GM12801 (cell line): Measurements from ENCODE around the gene GPC4.

Source experiments
- TF ChIP-seq, protein P1 (sequence below): IDR thresholded peaks from one replicate; pipeline ENCODE4 v1.5.1; 2011; ENCODE audit warnings: control low read depth; ENCODE audit not compliant: insufficient read length; ENCODE audit errors: extremely low read depth

GPC4 gene

DNA sequence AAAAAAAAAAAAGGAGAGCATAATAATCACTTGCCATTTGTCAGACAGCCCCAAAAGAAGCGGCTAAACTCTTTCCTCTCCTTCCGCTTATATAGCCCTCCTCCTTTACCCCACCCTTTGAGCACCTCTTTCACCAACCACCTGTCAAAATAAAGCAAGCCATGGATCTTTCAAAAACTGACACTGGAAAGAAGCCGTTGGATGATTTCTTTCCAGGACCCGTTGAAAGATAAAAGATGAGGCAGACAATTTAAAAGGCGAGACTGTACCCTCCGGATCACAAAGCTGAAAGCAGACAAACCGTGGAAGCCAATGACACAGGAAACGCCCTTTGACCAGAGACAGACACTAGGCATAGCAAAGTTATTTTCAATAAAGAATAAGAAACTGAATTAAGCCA lies 22.6 kb downstream of the GPC4 start:
- TF ChIP-seq, protein P1, sequence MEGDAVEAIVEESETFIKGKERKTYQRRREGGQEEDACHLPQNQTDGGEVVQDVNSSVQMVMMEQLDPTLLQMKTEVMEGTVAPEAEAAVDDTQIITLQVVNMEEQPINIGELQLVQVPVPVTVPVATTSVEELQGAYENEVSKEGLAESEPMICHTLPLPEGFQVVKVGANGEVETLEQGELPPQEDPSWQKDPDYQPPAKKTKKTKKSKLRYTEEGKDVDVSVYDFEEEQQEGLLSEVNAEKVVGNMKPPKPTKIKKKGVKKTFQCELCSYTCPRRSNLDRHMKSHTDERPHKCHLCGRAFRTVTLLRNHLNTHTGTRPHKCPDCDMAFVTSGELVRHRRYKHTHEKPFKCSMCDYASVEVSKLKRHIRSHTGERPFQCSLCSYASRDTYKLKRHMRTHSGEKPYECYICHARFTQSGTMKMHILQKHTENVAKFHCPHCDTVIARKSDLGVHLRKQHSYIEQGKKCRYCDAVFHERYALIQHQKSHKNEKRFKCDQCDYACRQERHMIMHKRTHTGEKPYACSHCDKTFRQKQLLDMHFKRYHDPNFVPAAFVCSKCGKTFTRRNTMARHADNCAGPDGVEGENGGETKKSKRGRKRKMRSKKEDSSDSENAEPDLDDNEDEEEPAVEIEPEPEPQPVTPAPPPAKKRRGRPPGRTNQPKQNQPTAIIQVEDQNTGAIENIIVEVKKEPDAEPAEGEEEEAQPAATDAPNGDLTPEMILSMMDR: no peak

DNA sequence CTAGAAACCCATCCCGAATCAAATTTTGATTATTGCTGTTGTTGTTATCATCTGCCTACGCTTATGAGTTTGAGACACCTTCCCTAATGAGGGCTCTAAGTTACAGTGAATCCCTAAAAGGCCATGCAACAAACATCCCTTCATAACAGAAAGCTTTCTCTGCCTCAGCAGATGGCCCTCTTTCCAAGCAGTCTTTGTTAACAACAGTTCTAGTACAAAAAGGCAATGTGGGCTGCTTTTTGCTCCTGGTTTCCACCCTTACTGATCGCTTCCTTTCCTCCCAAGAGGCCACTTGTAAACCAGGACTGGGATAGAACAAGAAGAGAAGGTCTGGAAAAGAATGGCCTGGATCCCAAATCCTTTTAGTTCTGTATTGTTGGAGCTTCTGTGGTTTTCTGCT lies 24.2 kb downstream of the GPC4 start:
- TF ChIP-seq, protein P1: no peak

DNA sequence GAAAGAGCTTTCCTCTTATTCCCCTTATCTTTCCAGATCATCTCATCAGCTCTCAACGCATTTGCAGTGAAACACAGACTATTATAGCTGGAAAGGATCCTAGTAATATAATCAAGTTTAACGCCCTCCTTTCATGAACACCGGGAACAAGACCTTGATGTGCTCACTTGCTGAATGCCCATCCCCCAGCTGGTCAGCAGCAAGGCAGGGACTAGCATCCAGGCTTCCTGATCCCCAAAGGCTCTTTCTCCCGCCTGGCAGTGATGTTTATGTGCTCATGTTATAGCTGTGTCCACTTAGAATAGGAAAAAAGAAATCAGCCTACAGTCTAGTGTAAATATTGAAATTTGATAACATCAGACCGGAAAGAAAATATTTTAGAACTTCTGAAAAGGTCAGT lies 24.6 kb downstream of the GPC4 start:
- TF ChIP-seq, protein P1: no peak

DNA sequence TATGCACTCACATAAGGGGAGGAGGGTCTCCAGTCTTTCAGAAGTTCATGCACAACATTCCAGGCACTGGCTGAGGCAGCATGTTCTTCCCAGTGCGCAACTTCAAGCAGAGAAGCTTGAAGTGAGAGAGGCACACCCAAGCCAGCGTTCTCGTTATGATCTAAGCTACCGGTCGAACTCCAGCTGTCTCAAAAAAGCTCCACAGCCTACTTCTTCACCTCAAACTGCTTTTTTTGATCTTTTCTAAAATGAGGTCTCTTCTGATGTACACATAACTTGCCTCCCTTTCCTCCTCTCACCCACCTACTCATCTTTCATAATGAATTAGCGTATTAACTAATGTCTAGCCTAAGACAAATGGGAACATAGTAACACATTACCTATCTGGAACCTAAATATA lies 25.3 kb downstream of the GPC4 start:
- TF ChIP-seq, protein P1: no peak

DNA sequence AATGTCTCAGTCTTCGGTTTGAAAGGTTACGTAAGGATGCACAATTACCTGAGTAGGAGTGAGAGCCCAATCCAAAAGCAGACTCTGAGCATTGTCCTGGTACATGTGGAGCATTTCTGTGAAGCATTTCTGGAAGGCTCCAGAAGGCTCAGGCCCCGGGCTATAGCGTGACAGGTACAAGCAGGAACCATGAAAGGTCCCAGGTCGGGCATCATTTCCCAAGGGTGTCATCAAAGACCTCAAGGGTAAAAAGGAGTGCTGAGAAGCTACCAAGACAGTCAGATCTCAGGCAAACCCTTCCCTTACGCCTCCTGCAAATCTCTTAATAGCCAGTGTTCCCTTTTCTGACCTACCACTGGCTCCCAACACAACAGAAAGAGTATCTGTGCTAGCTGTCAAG lies 30.8 kb downstream of the GPC4 start:
- TF ChIP-seq, protein P1: no peak

DNA sequence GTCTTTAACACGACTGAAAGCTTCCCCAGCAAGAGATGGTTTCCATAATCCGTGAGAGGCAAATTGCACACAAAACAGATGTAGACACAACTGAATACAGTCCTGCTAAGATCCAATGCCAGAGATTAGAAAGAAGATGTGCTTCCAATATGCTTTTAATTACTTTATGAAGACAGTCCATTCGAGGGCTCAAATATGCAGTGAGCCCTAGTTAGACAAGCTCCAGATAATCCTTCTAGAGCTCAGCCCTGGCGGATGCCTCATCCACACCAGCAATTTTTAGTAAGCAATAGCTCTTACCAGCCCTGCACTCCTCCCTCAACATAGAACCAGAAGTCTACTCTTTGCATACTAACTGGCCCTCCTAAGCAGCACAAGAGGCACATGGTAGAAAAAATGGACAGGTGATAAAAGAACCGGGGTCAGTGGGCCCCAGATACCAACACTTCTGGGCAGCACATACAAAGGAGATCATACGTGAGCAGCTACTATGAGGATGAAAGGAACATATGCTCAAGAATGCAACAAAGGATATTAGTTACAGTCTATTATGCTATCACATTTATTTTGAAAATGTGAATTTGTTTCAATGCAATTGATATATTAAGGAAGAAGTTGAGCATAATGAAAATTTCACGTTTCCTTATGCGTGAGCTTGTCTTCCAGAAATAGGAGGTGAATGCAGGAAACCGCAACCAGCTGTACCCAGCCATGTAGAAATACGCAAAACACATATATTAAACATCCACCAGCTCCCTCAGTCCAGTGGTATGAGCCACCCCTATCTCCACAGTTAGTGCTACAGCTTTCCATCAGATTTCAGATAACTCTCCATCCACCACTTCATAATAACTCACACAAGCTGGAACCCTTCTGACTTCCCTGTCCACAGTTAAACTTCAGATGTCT lies 34.3 kb downstream of the GPC4 start:
- TF ChIP-seq, protein P1: no peak

DNA sequence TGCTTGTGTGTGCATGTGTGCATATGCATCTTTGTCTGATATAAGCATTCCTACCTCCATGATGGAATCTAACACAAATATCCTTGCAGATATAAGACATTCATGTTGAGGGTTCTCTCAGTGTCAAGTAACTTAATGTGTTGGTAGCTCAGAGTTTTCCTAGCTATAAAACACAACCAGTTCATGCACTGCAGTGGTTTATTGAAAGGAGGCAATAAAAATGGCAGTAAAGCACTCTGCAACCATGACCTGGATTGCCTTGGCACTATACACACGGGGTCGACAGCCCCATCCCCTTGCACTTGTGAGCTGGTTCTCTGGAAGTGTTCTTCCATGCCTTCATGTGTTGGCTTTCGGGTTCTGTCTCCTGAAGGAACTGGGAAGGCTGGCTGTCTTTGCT lies 38.9 kb downstream of the GPC4 start:
- TF ChIP-seq, protein P1: no peak
